Prostate gland (tissue), 2 donors: Measurements from ENCODE around the gene GFI1B.

Experiments used
- CTCF ChIP-seq, 4 experiments: fragments of 200-600 bp in 2 of 4; fragments of 450-650 bp in 2 of 4; sonication (generic) in 2 of 4; IDR thresholded peaks; 1 replicate in 3 of 4; 2 replicates in 1 of 4; pipeline ENCODE4 v1.5.1; 2016 to 2019; ENCODE audit warnings: antibody characterized with exemption in 4 of 4, mild to moderate bottlenecking in 2 of 4, moderate library complexity in 2 of 4
- POLR2AphosphoS5 ChIP-seq: sonication (generic); formaldehyde crosslinking; IDR thresholded peaks from one replicate; pipeline ENCODE4 v1.6.1; 2017; ENCODE audit warnings: antibody characterized with exemption

DNA sequence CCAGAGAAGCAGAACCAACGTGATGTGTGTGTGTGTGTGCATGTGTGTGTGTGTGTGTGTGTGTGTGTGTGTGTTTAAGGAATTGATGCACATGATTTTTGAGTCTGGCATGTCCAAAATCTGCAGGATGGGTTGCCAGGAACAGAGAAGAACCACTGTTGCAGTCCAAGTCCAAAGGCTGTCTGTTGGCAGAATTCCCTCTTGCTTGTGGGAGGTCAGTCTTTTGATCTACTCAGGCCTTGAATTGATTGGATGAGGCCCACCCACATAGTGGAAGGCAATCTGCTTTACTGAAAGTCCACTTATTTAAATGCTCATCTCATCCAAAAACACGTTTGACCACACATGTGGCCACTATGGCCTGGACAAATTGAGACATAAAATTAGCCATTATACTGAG lies 22.7 kb upstream of the GFI1B start:
- TF ChIP-seq CTCF (IDR thresholded peaks at IDR 0.05) (no peak), POLR2AphosphoS5 (no peak)
